Right ventricle myocardium superior (tissue), 1 donor: Measurements from ENCODE around the gene KLHL10. TPM values are rescaled to one million over a fixed set of nuclear protein-coding genes. Genes with fewer than 3 reads are reported as not detected.
A peak's percentile ranks its signal among the peaks of the same experiment; 100 is the strongest.

Experiments used
- ATAC-seq: fragments of 200-7000 bp; cut with Tn5 transposase; one replicate; pipeline ENCODE4 v1.9.1; 2020; ENCODE audit warnings: mild to moderate bottlenecking; ENCODE audit not compliant: poor library complexity
- DNase-seq: peaks from one replicate; pipeline ENCODE4 v3.0.0-alpha.2; 2020
- intact Hi-C: fragments of 100-400 bp; cut with DNase I; formaldehyde crosslinking; loops from one replicate; pipeline ENCODE4 v1.11.2; 2022
- total RNA-seq: library from RNA; stranded (reverse); fragmentation: NEBNext Ultra II Directional; extraction: Animal tissue kit (Norgen Biotek cat#: 25700); gene quantifications from one replicate; pipeline ENCODE4 v1.2.1, GENCODE V29; 2021
- donor health status: DM: no; HTN: yes; CAD: no; lungs with severe emphysema.

The KLHL10 gene
- total RNA-seq, 1 donor from 2014 or later = not detected

DNA sequence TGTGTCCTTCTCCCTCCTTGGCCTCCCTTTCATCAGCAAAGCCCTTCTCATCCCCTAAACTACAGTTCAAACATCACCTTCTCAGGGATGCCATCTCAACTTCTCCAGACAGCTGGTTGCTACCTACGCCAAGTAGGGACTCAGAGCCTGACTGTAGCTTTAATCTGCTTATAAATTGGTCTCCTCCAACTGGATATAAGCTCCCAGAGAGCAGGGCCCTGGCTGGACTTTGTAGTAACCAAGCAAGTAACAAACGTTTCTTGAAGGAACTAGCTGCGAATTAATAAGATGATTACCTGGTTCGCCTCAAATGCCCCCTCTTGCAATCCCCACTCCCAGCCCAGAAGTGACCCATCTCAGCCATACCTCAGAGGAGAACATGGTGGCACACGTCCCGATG lies 45.1 kb downstream of the KLHL10 start:
- DNase-seq (no peak), ATAC-seq (no peak)
- intact Hi-C loops = loop anchor here (10.0 kb wide), 1 partner anchor 148 kb away; the partner anchor contains the start of gene HAP1

DNA sequence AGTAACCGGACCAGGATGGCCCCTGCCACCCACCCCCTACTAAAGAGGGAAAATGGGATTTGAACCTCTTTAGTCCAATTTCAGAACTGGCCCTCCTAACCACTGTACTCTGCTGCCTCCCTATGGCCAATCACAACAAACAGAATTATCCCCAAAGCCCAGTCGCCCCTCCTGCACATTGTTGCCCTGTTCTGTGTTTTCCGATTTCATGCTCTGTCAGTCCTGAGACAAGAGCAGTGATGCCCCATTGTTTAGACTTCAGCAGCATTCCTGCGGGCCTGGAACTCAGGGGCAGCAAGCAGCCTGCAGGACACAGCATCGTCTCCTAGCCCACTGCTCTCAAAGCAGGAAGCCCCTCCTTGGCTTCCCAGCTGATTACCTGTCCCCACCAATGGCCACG lies 48.1 kb downstream of the KLHL10 start:
- no peak for DNase-seq
- intact Hi-C loops = loop anchor here (10.0 kb wide), 1 partner anchor 151 kb away; the partner anchor contains the start of gene HAP1
- ATAC-seq = no peak

DNA sequence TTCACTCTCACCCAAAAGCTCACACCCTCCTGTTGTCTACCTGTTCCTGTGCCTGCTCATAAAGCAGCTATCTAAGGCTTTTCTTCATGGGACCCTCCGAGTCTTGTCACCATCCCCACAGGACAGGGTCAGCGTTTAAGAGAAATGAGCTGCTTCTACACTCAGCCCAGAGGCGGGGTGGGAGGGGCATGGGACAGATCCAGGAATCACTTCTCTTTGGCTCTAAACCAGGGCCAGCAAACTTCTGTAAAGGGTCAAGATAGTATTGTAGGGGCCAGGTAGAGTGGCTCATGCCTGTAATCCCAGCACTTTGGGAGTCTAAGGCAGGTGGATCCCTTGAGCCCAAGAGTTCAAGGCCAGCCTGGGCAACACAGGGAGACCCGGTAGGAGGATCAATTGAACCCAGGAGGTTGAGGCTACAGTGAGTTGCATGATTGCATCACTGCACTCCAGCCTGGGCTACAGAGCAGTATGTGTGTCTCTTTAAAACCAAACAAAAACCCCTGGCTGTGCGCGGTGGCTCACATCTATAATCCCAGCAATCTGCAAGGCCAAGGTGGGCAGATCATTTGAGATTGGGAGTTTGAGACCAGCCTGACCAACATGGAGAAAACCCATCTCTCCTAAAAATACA lies 50.8 kb downstream of the KLHL10 start:
- intact Hi-C loops = loop anchor here (10.0 kb wide), 1 partner anchor 154 kb away; the partner anchor contains the start of gene HAP1
- no peak for DNase-seq
- no peak for ATAC-seq

DNA sequence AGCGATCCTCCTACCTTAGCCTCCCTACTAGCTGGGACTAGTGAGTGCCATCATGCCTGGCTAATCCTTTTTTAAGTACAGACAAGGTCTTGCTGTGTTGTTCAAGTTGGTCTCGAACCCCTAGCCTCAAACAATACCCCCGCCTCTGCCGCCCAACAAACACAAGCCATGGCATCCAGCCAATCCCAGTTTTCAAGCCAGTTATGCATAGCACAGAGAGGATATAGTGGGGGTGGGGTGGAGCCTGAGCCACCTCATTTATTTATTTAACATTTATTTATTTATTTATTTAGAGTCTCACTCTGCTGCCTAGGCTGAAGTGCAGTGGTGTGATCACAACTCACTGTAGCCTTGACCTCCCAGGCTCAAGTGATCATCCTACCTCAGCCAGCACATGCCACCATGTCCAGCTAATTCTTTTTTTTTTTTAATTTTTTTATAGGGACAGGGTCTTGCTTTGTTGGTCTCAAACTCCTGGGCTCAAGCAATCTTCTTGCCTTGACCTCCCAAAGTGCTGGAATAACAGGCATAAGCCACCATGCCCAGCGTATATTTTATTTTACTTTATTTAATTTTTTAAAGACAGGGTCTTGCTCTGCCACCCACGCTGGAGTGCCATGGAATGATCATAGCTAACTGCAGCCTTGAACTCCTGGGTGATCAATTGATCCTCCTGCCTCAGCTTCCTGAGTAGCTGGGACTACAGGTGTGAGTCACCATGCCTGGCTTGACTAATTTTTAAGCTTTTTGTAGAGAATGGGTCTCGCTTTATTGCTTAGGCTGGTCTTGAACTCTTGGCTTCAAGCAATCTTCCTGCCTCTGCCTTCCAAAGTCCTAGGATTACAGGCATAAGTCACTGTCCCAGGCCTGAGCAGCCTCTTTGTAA lies 53.8 kb downstream of the KLHL10 start:
- ATAC-seq = no peak
- intact Hi-C loops = no loop called here
- no peak for DNase-seq

DNA sequence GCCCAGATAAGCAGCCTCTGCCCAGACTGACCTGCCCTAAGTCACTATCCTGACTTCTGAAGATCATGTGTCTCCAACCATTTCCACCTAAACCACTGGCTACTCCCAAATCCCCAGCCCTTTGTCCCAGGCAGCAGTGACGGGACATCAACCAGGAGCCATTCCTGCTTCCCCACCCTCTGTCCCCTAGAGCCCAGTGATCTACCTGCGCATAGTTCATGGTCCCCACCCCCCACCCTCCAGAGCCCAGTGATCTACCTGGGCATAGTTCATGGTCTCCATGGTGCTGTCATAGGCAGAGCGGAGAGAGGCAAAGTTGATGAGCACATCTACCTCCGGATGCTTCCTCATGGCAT lies 54.4 kb downstream of the KLHL10 start:
- DNase-seq = no peak
- ATAC-seq = no peak
- intact Hi-C loops = no loop called here

DNA sequence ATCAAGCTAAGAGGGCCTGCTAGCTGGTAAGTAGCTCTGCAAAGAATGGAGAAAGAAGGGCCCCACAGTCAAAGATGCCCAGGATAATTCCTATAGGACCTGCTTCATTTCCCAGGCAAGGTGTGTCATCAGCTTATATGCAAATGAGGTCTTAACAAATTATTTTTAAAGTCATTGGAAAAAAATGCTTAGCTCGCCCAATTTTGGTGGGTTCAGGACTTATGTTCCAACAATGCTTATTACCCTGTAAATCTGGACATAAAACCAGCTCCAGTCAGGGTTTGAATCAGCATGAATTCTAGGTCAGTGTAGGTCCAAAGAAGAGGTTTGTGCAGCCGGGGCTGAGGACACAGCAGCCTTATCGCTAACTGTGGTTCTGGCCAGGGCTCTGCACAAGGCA lies 55.8 kb downstream of the KLHL10 start:
- ATAC-seq (no peak), DNase-seq (no peak)
- intact Hi-C loops = no loop called here

DNA sequence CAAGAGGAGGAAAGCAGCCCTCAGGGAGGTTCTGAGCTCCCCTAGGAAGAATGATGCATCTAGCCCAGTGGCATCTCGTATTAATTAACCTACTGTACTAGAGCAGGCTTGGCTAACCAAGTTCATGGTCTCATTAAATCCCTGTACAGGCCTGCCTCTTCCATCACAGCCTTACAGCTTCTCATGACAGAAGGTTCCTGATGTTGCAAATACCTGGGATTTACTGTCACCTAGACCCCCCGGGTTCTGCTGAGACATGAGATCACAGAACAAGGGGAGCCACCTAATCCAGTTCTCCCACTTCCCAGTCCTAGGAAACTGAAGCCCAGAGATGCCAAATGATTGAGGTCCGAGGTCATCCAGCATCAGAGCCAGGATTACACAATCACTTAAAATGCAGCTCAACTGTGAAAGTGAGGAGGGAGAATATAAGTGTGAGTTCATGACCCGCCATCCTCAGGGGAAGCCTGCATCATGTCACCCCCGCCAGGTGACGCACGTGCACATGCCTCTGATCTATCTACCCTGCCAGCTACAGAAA lies 57.2 kb downstream of the KLHL10 start:
- DNase-seq (no peak), ATAC-seq (peak; percentile 82)
- intact Hi-C loops = no loop called here

DNA sequence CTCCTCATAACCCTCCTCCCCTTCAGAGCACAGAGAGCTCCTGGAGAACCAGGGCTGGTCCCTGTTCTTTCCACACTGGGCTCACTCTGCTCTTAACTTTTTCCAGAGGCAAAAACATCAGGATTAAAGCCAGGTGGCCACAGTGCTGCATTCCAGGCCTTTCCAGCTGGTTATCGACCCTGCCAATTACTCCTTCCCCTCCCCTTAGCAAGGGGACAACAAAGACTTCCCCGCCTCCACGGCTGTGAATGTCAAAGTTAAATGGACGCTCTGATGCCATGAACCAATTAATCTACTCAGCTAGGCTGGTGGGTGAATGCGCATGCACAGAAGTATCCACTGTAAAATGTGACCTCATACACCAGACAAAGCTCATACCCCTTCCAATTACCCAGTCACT lies 58.0 kb downstream of the KLHL10 start:
- peak; percentile 80 for ATAC-seq
- DNase-seq = no peak
- intact Hi-C loops = no loop called here

DNA sequence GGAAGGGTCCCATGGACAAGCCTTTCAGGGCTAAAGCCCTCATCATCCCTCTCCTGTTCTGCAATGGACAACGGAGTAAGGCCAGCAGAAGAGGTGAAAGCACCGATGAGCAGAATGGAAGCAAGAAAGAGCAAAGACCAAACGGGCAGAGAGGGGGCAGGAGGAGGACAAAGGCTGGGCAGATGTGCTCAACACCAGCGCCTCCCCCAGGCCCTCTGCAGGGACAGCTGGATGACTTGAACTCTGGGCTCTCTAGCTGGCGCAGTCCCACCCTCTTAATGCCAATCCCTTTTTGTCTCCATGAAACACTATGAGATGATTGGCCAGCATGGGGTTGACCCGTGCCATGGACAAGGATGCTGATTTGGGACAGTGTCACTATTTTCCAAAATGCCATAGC lies 59.1 kb downstream of the KLHL10 start:
- intact Hi-C loops = no loop called here
- ATAC-seq = no peak
- DNase-seq = no peak

Other genes starting within 250 kb of the KLHL10 start
- gene KRT16, start 225.1 kb upstream of the KLHL10 start, total RNA-seq = not detected
- gene KRT17, start 213.2 kb upstream of the KLHL10 start, total RNA-seq = not detected
- gene EIF1, start 148.9 kb upstream of the KLHL10 start, total RNA-seq = 1,143 TPM
- not detected for gene GAST, start 125.5 kb upstream of the KLHL10 start, total RNA-seq
- not detected for gene HAP1, start 103.2 kb upstream of the KLHL10 start, total RNA-seq
- gene JUP, start 51.1 kb upstream of the KLHL10 start, total RNA-seq = 195 TPM
- 6.7 TPM for gene P3H4, start 25.9 kb upstream of the KLHL10 start, total RNA-seq
- gene FKBP10, start 24.8 kb upstream of the KLHL10 start, total RNA-seq = 10.6 TPM
- gene NT5C3B, start 1.6 kb upstream of the KLHL10 start, total RNA-seq = 14.7 TPM
- 3.0 TPM for gene KLHL11, start 27.6 kb downstream of the KLHL10 start, total RNA-seq
- gene ACLY, start 81.1 kb downstream of the KLHL10 start, total RNA-seq = 24.0 TPM
- gene ODAD4, start 92.8 kb downstream of the KLHL10 start, total RNA-seq = 0.75 TPM
- gene CNP, start 129.0 kb downstream of the KLHL10 start, total RNA-seq = 23.0 TPM
- 81.2 TPM for gene DNAJC7, start 179.6 kb downstream of the KLHL10 start, total RNA-seq
- 43.8 TPM for gene NKIRAS2, start 182.3 kb downstream of the KLHL10 start, total RNA-seq
- gene C17orf113, start 212.8 kb downstream of the KLHL10 start, total RNA-seq = 0.59 TPM